ENCODE results near the gene GUF1. TPM values are rescaled to one million over a fixed set of nuclear protein-coding genes. Genes with fewer than 3 reads are reported as not detected.

Gene GUF1
- total RNA-seq, 3 donors from 2014 or later (not counting 1 experiment from before 2014, with no cell fraction given), result 14.1 to 17.9 (median 15.2) TPM

- Mint-ChIP-seq H3K27ac (no peak overlapping the region), H3K36me3 (no peaks in the 10 kb centered on the region), H3K4me1 (no peaks in the 10 kb centered on the region), H3K27me3 (ENCODE audit: low read depth in 2 of 2) (peaks cover 16 to 19% of the 10 kb centered on the region in 2 donors), H3K9me3 (no peaks in the 10 kb centered on the region), H3K4me3 (no peak overlapping the region)
- H3K36me3 ChIP-seq (ENCODE audit: control insufficient read depth, insufficient read depth, low read length), result no peaks in the 10 kb centered on the region
- intact Hi-C loops (cut with micrococcal nuclease), result no loop called here
- no peak overlapping the region for H3K4me3 ChIP-seq (ENCODE audit: low read length)
- no peaks in the 10 kb centered on the region for H3K4me1 ChIP-seq (ENCODE audit: control insufficient read depth, insufficient read depth, low read length)
- H3K27me3 ChIP-seq (ENCODE audit: control insufficient read depth, insufficient read depth, low read length), result peaks cover 2% of the 10 kb centered on the region
- TF ChIP-seq CTCF (IDR thresholded peaks at IDR 0.05), result no peak
- H3K9me3 ChIP-seq (ENCODE audit: control insufficient read depth, insufficient read depth, low read length), result no peaks in the 10 kb centered on the region
- ATAC-seq (no peak), DNase-seq (no peak)
- 90% methylated on average over 1 of the region's 1 CpG for WGBS (ENCODE audit: insufficient coverage)
- H3K27ac ChIP-seq (ENCODE audit: low read length), result no peak overlapping the region
These were observed 26.2 kb upstream of the GUF1 start for GRCh38 chr4:44652002-44652401.

DNA sequence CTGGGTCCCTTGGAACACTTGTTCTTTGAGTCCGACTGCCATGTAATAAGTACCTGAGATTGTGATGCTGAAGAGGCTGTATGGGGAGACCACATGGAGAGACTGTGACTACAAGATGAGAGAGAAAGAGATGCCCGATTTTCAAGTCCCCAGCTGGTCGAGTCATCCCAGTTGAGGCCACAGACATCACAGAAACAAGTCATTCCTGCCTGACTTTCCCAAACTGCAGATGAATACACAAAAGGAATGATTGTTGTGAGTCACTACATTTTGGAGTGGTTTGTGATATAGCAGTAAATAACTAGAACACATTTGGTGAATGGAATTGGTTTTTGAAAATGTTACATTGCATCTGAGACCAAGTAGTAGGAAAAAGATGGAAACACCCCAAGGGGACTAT, 17.8 kb upstream of the GUF1 start:
- Mint-ChIP-seq H3K4me1 (no peaks in the 10 kb centered on the region), H3K9me3 (no peaks in the 10 kb centered on the region), H3K4me3 (no peak overlapping the region), H3K36me3 (no peaks in the 10 kb centered on the region), H3K27ac (no peak overlapping the region), H3K27me3 (ENCODE audit: low read depth in 2 of 2) (peaks cover 6 to 7% of the 10 kb centered on the region in 2 donors)
- TF ChIP-seq CTCF (IDR thresholded peaks at IDR 0.05), result no peak
- 57% methylated on average over 3 of the region's 3 CpGs for WGBS (ENCODE audit: insufficient coverage)
- H3K9me3 ChIP-seq (ENCODE audit: control insufficient read depth, insufficient read depth, low read length), result no peaks in the 10 kb centered on the region
- H3K4me3 ChIP-seq (ENCODE audit: low read length), result no peak overlapping the region
- no peaks in the 10 kb centered on the region for H3K36me3 ChIP-seq (ENCODE audit: control insufficient read depth, insufficient read depth, low read length)
- no peaks in the 10 kb centered on the region for H3K27me3 ChIP-seq (ENCODE audit: control insufficient read depth, insufficient read depth, low read length)
- no peak for ATAC-seq
- intact Hi-C loops (cut with micrococcal nuclease), result no loop called here
- H3K27ac ChIP-seq (ENCODE audit: low read length), result no peak overlapping the region
- DNase-seq, result no peak
- H3K4me1 ChIP-seq (ENCODE audit: control insufficient read depth, insufficient read depth, low read length), result no peaks in the 10 kb centered on the region

GRCh38 chr4:44661940-44662622, 16.1 kb upstream of the GUF1 start:
- H3K27ac ChIP-seq (ENCODE audit: low read length), result no peak overlapping the region
- WGBS (ENCODE audit: insufficient coverage), result no CpG with 5 or more reads among the region's 1 CpG
- TF ChIP-seq CTCF (IDR thresholded peaks at IDR 0.05), result no peak
- ATAC-seq (no peak), DNase-seq (no peak)
- intact Hi-C loops (cut with micrococcal nuclease), result no loop called here
- Mint-ChIP-seq H3K9me3 (no peaks in the 10 kb centered on the region), H3K4me3 (no peak overlapping the region), H3K27ac (no peak overlapping the region), H3K4me1 (no peaks in the 10 kb centered on the region), H3K36me3 (no peaks in the 10 kb centered on the region), H3K27me3 (ENCODE audit: low read depth in 2 of 2) (peaks cover 6 to 7% of the 10 kb centered on the region in 2 donors)
- H3K9me3 ChIP-seq (ENCODE audit: control insufficient read depth, insufficient read depth, low read length), result no peaks in the 10 kb centered on the region
- H3K4me1 ChIP-seq (ENCODE audit: control insufficient read depth, insufficient read depth, low read length), result no peaks in the 10 kb centered on the region
- H3K36me3 ChIP-seq (ENCODE audit: control insufficient read depth, insufficient read depth, low read length), result no peaks in the 10 kb centered on the region
- H3K27me3 ChIP-seq (ENCODE audit: control insufficient read depth, insufficient read depth, low read length), result no peaks in the 10 kb centered on the region
- no peak overlapping the region for H3K4me3 ChIP-seq (ENCODE audit: low read length)

DNA sequence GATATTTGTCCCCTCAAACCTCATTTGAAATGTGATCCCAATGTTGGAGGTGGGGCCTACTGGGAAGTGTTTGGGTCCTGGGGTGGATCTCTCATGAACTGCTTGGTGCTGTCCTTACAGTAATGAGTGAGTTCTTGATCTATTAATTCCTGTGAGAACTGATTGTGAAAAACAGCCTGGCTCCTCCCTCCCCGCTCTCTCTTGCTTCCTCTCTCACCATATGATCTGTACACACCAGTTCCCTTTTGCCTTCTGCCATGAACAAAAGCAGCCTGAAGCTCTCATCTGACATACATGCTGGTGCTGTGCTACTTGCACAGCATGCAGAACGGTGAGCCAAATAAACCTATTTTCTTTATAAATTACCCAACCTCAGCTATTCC, 15.6 kb upstream of the GUF1 start:
- 53% methylated on average over 2 of the region's 2 CpGs for WGBS (ENCODE audit: insufficient coverage)
- Histone ChIP-seq H3K27me3 (ENCODE audit: control insufficient read depth, insufficient read depth, low read length) (no peaks in the 10 kb centered on the region), H3K4me1 (ENCODE audit: control insufficient read depth, insufficient read depth, low read length) (no peaks in the 10 kb centered on the region), H3K9me3 (ENCODE audit: control insufficient read depth, insufficient read depth, low read length) (no peaks in the 10 kb centered on the region), H3K36me3 (ENCODE audit: control insufficient read depth, insufficient read depth, low read length) (no peaks in the 10 kb centered on the region), H3K27ac (ENCODE audit: low read length) (no peak overlapping the region), H3K4me3 (ENCODE audit: low read length) (no peak overlapping the region)
- Mint-ChIP-seq H3K4me3 (no peak overlapping the region), H3K27me3 (ENCODE audit: low read depth in 2 of 2) (peaks cover 10 to 11% of the 10 kb centered on the region in 2 donors), H3K36me3 (no peaks in the 10 kb centered on the region), H3K9me3 (no peaks in the 10 kb centered on the region), H3K27ac (no peak overlapping the region), H3K4me1 (no peaks in the 10 kb centered on the region)
- DNase-seq (no peak), ATAC-seq (no peak)
- intact Hi-C loops (cut with micrococcal nuclease), result no loop called here
- TF ChIP-seq CTCF (IDR thresholded peaks at IDR 0.05), result no peak
